ENCODE results near the gene CYBC1.

CYBC1 gene

GRCh38 chr17:82446124-82446523 lies 4.4 kb downstream of the CYBC1 start:
- DNase-seq = no peak

GRCh38 chr17:82445542-82445941 lies 5.0 kb downstream of the CYBC1 start:
- DNase-seq = no peak

GRCh38 chr17:82444941-82445521 lies 5.5 kb downstream of the CYBC1 start:
- no peak for DNase-seq

- no peak for DNase-seq
These were observed 6.2 kb downstream of the CYBC1 start for GRCh38 chr17:82444284-82444893.

DNA sequence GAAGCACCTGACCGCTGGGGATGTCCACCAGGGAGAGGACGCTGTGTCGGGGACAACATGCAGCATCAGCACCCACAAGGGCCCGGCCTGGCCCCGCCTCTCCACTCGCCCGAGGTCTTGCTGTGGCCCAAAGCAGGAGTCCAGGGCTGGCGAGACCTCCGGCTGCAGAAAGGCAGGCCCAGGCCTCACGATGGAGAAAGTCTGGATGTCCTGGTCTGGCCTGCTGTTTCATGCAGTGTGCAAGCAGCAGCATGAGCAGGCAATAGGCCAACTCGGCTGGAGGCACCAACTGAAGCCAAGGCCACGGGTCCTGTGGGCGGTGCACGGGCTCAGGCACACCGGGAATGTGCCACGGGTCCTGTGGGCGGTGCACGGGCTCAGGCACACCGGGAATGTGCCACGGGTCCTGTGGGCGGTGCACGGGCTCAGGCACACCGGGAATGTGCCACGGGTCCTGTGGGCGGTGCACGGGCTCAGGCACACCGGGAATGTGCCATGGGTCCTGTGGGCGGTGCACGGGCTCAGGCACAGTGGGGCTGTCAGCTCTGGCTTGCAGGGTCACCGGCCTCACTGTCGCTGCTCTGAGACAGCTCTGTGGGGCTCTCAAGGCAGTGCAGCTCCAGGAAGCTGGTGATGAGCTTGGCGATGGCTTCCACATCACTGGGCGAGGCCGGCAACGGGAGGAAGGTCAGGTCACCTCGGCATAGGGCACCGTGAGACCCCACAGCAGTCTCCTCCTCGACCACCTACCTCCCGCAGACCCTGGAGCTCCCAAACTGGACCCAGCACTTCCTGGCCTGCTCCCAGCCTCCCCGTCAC lies 6.9 kb downstream of the CYBC1 start:
- DNase-seq = no peak

GRCh38 chr17:82442643-82443464 lies 7.7 kb downstream of the CYBC1 start:
- no peak for DNase-seq

DNA sequence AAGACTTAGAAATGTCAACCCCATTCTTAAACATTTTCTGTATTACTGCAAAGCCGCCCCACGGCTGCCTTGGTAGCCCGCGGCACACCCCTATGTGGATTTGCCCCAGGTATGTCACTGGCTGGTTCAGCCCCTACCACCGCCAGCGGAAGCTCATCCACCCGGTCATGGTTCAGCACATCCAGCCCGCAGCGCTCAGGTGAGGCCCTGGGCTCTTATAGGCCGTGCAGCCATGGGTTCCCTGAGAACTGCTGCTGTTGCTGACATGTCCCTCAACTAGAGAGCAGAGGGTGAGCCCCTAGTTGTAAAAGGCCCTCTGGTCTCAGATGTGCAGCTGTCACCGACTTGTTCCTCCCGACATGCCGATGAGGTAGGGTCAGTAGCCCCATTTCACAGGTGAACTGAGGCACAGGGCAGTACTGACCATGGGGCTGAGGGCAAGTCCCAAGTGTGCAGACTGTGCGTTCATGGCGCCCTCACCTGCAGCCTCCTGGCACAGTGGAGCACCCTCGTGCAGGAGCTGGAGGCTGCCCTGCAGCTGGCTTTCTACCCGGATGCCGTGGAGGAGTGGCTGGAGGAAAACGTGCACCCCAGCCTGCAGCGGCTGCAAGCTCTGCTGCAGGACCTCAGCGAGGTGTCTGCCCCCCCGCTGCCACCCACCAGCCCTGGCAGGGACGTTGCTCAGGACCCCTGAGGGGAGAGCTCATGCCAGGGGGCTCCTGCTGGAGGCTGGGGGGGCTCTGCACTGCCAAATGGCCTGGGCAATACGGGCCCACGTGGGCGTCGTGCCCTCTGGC lies 8.7 kb downstream of the CYBC1 start:
- DNase-seq = no peak

DNA sequence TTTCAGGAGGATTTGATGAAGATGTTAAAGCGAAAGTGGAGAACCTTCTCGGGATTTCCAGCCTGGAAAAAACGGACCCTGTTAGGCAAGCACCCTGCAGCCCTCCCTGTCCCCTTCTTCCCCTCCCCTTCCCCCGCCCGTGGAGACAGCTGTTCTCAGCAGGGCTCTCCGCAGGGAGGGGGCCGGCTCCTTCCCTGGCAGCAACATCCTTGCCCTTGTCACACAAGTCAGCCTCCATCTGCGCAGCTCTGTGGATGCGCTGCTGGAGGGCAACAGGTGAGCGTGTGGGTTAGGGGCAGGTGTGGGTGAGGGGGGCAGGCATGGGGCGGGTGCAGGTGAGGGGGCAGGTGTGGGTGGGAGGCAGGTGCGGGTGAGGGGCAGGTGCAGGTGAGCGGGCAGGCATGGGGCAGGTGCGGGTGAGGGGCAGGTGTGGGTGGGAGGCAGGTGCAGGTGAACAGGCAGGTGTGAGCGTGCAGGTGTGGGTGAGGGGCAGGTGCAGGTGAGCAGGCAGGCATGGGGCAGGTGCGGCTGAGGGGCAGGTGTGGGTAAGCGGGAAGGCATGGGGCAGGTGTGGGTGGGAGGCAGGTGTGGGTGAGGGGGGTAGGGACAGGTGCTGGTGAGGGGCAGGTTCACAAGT lies 9.4 kb downstream of the CYBC1 start:
- no peak for DNase-seq

DNA sequence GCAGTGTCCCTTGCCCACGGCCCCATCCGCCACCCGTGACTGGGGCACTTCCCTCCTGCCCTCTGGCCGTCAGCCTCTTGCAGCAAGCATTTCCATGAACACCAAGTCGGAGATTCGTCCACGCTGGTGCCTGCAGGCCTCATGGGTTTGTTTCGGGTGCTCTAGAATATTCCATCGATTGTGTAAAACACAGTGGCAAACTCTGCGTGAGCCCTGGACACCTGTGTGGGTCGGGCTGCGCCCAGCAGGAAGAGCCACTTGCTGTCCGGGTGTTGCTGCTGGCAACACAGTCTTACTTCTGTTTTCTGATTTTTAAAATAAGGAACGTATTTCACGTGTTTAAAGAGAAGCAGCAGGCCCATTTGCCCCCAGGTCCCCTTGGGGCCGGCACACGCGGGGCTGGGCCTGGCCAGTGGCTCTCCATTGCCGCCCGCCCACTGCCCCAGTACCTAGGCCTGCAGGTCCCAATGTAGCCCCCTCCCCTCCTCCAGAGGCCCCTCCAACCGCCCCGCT lies 10.0 kb downstream of the CYBC1 start:
- no peak for DNase-seq

DNA sequence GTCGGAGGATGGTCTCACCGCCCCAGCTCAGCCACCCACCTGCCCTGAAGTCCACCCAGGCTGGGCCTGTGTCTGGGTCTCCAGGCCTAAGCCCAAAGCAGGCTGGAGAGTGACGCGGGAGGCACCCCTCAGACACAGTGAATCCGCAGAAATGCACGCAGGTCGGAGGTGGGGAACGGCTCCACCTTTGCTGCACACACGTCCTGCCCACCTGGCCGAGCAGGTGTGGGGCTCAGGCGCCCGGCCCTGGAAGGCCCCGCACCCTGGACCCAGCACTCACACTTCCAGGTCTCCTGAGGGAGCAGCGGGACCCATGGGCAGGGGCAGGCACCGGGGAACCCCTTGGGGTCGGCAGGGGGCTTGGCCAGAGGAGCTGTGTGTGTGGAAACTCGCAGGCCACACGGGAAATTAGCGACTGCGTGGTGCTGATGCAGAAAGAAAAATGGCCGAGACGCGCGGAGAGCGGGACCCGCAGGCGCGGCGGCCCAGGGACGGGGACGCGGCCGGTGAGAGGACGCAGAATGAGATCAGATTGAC lies 10.7 kb downstream of the CYBC1 start:
- DNase-seq = no peak

DNA sequence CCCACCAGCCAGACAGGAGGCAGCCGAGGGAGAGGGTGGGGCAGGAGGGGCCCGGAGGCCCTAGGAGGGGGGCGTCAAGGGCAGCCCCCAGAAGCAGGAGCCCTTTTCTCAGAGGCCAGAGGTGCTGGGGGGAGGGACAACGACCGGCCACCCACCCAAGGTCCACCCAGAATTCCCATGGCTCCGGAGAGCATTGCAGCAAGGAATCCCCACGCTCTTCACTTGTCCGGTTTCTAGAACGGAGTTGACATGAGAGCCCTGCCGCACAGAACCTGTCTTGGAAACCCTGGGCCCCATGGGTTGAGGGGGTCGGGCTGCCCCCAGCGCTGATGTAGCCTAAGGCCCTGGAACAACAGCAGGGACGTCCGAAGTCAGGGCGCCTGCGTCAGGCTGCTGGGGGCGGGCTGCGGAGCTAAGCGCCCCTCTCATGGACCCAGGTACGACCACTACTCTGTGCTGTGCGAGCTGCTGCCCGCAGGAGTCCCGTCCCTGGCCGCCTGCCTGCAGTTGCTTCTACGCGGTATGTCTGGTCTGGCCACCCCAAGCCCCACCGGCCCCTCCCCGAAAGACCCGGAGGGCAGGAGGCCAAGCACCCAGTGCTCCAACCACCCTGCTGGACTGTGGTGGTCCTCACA lies 11.2 kb downstream of the CYBC1 start:
- DNase-seq = no peak

- no peak for DNase-seq
These were observed 12.0 kb downstream of the CYBC1 start for GRCh38 chr17:82438401-82439193.

DNA sequence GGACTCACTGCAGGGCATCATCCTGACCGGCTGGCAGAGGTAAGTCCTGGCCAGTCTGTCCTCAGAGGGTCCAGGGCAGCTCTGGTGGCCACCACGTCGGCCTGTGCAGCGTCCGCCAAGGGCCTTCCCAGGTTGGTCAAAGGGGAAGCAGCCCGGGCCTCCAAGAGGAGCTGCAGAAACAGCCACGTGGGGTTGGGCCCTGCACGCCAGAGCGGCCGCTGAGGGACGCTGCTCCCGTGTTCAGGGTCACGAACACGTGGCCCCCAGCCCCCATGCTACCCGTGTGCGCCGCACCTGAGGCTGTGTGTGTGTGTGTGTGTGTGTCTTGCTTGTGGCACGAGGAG lies 13.3 kb downstream of the CYBC1 start:
- no peak for DNase-seq

GRCh38 chr17:82436601-82437324 lies 13.8 kb downstream of the CYBC1 start:
- DNase-seq = no peak

GRCh38 chr17:82435601-82436583 lies 14.7 kb downstream of the CYBC1 start:
- no peak for DNase-seq

DNA sequence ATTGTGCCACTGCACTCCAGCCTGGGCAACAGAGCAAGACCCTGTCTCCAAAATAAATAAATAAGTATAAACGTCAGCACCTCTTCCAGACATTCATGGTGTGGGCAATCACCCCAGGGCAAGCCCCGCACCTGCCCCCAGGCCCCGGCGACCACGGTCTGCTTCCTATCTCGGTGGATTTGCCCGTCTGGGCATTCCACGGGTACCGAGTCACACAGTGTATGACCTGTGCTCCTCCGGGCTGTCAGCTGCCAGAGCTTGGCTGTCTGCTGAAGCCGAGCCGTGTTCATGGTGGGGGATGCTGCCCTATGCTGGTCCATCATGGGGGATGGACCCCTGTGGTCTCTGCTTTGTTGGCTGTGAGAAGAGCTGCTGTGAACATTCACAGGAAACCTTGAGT lies 15.4 kb downstream of the CYBC1 start:
- DNase-seq = no peak

DNA sequence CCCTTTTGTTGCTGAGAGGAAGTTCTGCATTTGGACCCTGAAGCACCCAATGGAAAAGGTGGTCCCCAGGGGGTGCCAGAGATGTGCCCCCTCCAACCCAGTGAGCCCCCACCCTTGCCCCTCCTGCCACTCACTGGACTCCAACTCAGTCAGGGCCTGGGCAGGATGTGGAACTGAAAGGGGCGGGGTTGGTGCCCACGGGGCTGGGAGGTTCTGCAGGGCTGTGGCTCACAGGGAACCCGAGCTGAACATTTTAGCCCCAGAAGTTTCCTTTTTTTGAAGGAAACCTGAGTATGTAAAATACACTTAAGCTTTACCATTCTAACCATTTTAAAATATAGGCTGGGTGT lies 16.4 kb downstream of the CYBC1 start:
- DNase-seq = no peak

- DNase-seq = no peak
These were observed 16.9 kb downstream of the CYBC1 start for GRCh38 chr17:82433560-82434215.

Data from activated CD8-positive, alpha-beta memory T cell treated with anti-CD3 and anti-CD28 coated beads for 24 hours (primary cell).